ENCODE results near the gene HECTD1. TPM values are rescaled to one million over a fixed set of nuclear protein-coding genes. Genes with fewer than 3 reads are reported as not detected.

HECTD1 gene
- total RNA-seq, 1 experiment from 2014 or later: 88.5 TPM

GRCh38 chr14:31069343-31069742 lies 138.2 kb downstream of the HECTD1 start:
- POLR2A ChIA-PET: no interaction called here
- Mint-ChIP-seq H3K4me1 (no peaks in the 10 kb centered on the region), H3K27me3 (ENCODE audit: low read depth) (no peaks in the 10 kb centered on the region), H3K27ac (no peak overlapping the region), H3K36me3 (peaks cover 5% of the 10 kb centered on the region; the same call in 1 of the 2 replicates), H3K4me3 (no peak overlapping the region), H3K9me3 (no peaks in the 10 kb centered on the region)
- DNase-seq (ENCODE audit: low spot score): no peak
- CTCF ChIA-PET: no interaction called here
- TF ChIP-seq ZNF281 (CRISPR knock-in tag; IDR thresholded peaks at IDR 0.05) (no peak), MXD4 (CRISPR knock-in tag; IDR thresholded peaks at IDR 0.05; ENCODE audit: borderline replicate concordance) (no peak), E2F5 (CRISPR knock-in tag; IDR thresholded peaks at IDR 0.05) (no peak), NR2C2 (CRISPR knock-in tag; IDR thresholded peaks at IDR 0.05) (no peak), ZNF423 (CRISPR knock-in tag; IDR thresholded peaks at IDR 0.05) (no peak), SOX15 (CRISPR knock-in tag; IDR thresholded peaks at IDR 0.05) (no peak), TEAD4 (CRISPR knock-in tag; IDR thresholded peaks at IDR 0.05) (no peak), NR1H2 (CRISPR knock-in tag; IDR thresholded peaks at IDR 0.05) (no peak), CTCF (IDR thresholded peaks at IDR 0.05) (no peak), USF1 (CRISPR knock-in tag; IDR thresholded peaks at IDR 0.05) (no peak), TCF7 (CRISPR knock-in tag; IDR thresholded peaks at IDR 0.05; ENCODE audit: low read depth) (no peak), ZNF121 (CRISPR knock-in tag; IDR thresholded peaks at IDR 0.05) (no peak), GABPB1 (CRISPR knock-in tag; IDR thresholded peaks at IDR 0.05) (no peak), FOXP1 (CRISPR knock-in tag; IDR thresholded peaks at IDR 0.05; ENCODE audit: borderline replicate concordance) (no peak), CREM (CRISPR knock-in tag; IDR thresholded peaks at IDR 0.05) (no peak), MAX (CRISPR knock-in tag; IDR thresholded peaks at IDR 0.05) (no peak), PRRX2 (CRISPR knock-in tag; IDR thresholded peaks at IDR 0.05) (no peak)
- ATAC-seq: no peak

GRCh38 chr14:31068235-31068634 lies 139.4 kb downstream of the HECTD1 start:
- Mint-ChIP-seq H3K27ac (no peak overlapping the region), H3K36me3 (peaks cover 5% of the 10 kb centered on the region; the same call in 1 of the 2 replicates), H3K9me3 (no peaks in the 10 kb centered on the region), H3K4me1 (no peaks in the 10 kb centered on the region), H3K4me3 (no peak overlapping the region), H3K27me3 (ENCODE audit: low read depth) (no peaks in the 10 kb centered on the region)
- CTCF ChIA-PET: no interaction called here
- POLR2A ChIA-PET: interaction anchor here (0.6 kb wide), 1 partner anchor 602 kb away, joined by 4 read pairs; no protein-coding TSS in a partner anchor
- no peak for DNase-seq (ENCODE audit: low spot score)
- ATAC-seq: no peak
- no peak for TF ChIP-seq ATF6 (CRISPR knock-in tag; IDR thresholded peaks at IDR 0.05)
- no peak for TF ChIP-seq ZBTB43 (CRISPR knock-in tag; IDR thresholded peaks at IDR 0.05)
- TF ChIP-seq E2F1 (CRISPR knock-in tag; IDR thresholded peaks at IDR 0.05): no peak
- TF ChIP-seq ATF3 (CRISPR knock-in tag; conservative IDR thresholded peaks at IDR 0.05): no peak
- no peak for TF ChIP-seq E2F5 (CRISPR knock-in tag; IDR thresholded peaks at IDR 0.05)

All from WTC11 (cell line).